Superior temporal gyrus (tissue), 1 donor: ENCODE data around the gene AGTPBP1.
A peak's percentile ranks its signal among the peaks of the same experiment; 100 is the strongest.

Source experiments
- DNase-seq: peaks from one replicate; pipeline ENCODE4 v3.0.0-alpha.2; 2016; ENCODE audit errors: extremely low spot score

Gene AGTPBP1

GRCh38 chr9:85541876-85542275 lies 199.9 kb downstream of the AGTPBP1 start:
- peak; percentile 47 for DNase-seq

DNA sequence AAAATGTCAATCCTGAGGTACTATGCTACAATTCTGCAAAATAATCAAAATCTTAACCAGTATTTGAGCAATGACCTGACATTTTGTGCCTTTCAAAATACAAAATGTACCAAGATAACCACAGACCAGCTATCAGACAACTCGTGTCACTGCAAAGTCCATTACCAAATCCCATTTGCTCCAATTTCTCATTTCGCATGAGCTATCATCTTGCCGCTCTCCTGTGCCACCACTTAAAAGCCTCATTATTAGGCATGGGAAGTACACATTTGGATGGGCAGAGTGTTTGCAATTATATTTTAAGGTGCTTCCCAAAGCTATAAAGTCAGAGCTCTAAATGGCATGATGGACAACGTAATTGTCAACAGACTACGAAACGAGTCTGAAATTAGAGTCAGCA lies 205.2 kb downstream of the AGTPBP1 start:
- DNase-seq, result no peak

- no peak for DNase-seq
These were observed 205.7 kb downstream of the AGTPBP1 start for GRCh38 chr9:85536076-85536475.

DNA sequence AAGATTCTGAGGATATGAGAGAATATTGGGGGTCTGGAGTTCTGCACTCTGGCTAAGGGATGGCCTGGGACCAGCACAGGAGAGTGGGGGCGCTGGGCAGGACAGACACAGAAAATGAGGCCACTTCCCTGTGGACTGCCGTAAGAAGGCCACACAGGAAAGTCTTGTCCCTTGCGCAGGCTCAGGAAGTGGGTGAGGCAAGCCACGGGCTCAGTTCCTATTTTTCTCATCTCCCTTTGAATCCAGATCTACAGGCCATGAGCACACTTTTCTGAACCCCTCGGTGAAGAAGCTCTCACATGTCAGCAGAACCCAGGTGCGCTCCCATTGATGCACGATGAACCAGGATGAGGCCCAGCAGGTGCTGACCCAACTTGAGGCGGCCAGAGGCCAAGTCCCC lies 207.4 kb downstream of the AGTPBP1 start:
- no peak for DNase-seq

DNA sequence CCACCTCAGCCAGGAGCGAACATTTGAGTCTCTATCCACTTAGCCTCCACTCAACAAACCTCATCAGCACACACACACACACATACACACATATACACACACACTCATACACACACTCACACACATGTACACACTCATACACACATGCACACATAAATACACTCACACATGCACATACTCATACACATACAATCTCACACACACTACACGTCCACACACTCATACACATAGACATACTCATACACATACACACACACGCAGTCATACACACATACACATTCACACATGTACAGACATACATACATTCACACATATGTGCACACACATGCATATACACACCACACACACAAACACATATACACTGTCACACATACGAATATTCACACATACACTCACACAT lies 208.2 kb downstream of the AGTPBP1 start:
- DNase-seq, result no peak

DNA sequence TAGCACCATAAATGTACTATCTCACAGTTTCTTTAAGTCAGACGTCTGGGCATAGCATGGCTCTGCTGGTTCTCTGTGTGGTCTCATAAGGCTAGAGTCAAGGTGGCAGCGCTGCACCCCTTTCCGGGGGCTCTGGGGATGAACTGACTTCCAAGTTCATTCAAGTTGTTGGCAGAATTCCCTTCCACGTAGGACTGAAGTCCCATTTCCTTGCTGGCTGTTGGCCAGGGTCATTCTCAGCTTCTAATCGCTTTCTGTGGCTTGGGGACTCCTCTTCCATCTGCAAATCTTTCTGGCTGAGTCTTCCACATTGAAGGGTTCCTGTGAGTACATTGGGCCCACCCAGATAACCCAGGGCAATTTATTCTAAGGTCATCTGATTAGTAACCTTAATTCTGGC lies 211.0 kb downstream of the AGTPBP1 start:
- no peak for DNase-seq

DNA sequence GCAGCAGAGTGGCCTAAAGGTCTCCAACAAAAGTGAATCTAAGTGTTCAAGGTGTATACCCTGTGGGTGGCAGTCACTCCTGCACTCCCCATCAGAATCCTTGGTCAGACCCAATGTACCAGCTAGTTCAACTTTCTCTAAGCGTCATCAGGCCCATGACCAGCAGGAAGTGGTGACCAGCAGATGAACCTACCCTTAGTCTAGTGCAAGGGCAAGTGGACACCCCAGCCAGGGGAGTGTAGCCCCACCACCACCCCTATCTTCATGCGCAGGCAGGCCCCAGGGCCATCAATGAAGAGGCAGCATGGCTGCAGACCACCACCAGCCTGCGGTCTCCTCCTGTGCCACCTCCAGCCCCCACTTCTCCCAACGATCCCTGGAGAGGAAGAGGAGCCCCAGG lies 213.1 kb downstream of the AGTPBP1 start:
- no peak for DNase-seq

- DNase-seq, result no peak
These were observed 213.6 kb downstream of the AGTPBP1 start for GRCh38 chr9:85528142-85528541.

GRCh38 chr9:85527331-85528020 lies 214.3 kb downstream of the AGTPBP1 start:
- DNase-seq, result peak; percentile 97

DNA sequence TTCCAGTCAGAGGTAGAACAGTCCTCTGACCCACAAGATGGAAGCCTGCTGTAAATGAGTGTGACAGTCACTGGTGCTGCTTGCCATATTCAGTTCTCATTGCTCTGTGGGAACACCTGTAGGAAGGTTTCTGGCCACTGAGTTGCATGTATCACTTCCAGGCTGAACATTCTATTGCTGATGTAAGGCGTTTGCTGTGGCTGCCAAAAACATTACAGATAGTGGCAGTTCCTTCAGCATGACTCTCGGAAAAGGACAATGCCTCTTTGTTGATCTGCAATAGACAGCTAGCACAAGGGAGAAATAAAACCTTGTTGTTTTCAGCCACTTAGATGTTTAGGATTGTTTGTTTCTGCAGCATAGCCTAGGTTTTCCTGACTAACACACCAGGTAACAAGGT lies 217.2 kb downstream of the AGTPBP1 start:
- DNase-seq, result peak; percentile 88

DNA sequence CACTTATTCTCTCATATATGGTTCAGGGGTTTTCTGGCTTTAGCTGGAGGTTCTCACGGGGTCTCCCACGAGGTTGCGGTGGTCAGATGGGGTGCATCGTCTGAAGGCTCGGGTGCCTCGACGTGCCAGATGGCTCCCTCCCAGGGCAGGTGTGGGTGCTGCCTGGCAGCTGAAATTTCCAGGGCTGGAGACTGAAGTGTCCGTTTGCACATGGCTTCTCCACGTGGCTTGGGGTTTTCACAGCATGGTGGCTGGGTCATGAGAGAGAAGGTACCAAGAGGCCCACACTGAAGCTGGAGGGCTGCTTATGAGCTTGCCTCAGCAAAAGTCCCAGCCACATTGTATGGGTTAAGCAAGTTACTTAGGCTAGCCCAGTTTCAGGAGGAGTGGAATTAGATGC lies 218.6 kb downstream of the AGTPBP1 start:
- DNase-seq, result no peak

- peak; percentile 57 for DNase-seq
These were observed 219.2 kb downstream of the AGTPBP1 start for GRCh38 chr9:85522459-85523092.

DNA sequence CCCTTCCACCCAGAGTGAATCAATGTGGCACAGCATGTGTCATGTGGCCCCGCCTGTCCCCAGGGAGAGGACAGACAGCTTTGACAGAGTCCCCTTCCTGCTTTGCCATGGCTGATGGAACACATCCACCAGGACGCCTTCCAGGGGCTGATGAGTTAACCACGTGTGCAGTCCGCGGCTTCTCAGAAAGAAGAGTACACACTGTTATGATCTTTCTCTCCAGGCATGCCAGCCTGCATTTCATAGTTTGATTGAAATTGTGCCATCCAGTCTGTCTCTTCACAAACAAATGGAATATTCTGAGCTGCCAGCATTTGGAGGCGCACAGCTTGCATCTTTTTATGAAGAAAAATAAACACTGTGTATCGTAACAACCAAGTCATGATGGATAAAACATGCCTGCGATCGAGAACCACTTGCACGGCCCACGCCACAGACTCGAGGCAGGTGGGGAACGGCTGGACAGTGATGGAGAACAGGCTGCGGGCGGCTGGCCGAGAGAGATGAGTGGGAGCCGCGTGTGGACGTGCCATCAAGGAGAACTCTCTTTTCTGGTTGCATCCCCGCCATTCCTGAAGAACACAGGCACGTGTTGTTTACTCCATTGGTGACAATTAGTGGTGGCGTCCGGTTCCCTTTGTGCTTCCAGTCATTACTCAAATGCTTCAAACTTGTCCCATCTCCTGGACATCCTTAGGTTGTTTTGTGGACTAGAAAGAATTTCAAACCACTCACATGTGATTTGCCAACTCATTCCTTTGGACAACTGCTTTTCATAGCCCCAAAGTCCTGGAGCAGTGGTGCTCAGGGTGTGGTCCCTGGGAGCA lies 220.2 kb downstream of the AGTPBP1 start:
- DNase-seq, result peak; percentile 93

GRCh38 chr9:85516976-85517637 lies 224.6 kb downstream of the AGTPBP1 start:
- DNase-seq, result no peak

DNA sequence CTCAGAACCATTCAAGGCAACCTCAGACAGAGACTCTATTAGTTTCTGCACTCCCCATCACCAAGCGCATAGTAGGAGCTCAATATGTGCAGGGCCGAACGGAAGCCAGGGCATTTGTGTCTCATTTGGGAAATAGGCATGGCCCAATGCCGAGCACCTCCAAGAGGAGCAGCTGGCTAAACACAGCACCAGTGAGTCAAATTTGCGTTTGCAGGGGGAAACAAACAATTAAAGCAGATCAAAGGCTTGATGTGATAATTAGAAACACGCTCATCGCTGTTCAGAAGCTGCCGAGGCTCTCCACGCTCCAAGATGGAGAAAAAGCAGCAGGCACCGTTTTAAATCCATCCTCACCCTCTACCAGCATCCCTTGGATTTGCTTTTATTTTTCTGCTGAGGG lies 225.3 kb downstream of the AGTPBP1 start:
- DNase-seq, result no peak

DNA sequence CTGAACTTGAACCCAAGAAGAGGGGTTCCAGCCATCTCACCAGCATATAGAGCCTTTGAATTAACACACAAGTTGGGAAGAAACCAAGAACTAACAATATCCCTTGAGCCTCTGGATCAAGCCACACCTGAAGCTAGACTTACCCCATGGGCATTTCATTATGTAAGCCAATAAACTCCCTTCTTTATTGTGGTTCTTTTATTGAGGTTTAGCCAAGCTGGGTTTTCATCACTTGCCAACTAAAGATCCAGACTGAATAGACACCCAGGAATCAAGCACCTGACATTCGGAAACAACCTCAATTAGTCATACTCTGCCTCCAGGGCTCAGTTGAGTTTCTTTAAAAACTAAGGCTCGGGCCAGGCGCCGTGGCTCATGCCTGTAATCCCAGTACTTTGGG lies 226.7 kb downstream of the AGTPBP1 start:
- no peak for DNase-seq

GRCh38 chr9:85514256-85514655 lies 227.5 kb downstream of the AGTPBP1 start:
- DNase-seq, result no peak

GRCh38 chr9:85511746-85512145 lies 230.0 kb downstream of the AGTPBP1 start:
- no peak for DNase-seq

GRCh38 chr9:85510830-85511504 lies 230.8 kb downstream of the AGTPBP1 start:
- no peak for DNase-seq

DNA sequence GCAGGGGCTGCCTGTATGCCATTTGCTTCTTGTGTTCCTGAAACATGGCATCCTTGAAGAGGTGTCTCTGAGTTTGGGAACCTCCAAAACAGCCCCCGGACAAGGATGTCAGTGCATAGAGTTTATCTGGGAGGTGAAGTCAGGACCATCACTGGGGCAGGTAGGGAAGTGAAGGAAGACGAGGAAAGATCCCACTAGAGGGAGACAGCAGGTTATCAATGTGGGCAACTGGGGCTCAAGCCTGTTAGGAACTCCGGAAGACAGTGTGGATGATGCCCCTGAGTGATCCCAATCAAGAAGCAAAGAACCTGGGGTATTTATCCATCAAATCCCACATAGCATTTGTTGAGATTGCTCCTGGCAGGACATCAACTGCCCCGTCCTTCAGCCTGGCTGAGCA lies 233.1 kb downstream of the AGTPBP1 start:
- DNase-seq, result no peak

DNA sequence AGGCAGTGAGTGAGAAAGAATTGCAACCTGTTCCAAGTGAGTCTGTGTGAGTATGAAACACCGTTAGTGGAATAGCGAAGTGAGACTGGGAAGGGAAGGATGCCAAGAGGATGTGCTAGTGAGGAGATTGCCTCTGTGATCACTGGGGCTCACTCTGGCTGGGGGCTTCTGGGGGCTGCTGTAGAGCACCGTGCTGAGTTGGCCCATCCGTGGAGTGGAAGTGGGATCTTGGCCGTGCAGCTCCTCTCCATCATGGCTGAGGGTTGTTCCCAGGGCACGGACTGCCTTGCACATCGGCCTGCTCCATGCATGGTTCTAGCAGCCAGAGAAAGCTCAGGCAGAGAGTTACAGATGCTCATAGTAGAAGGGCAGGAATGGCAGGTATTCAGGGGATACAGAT lies 236.1 kb downstream of the AGTPBP1 start:
- no peak for DNase-seq
